ACHN (cell line): ENCODE measurements around the gene PARG.
"Not testable (repeated sequence)": the region's sequence is repeated elsewhere in the genome, so short reads cannot be mapped to it uniquely, and the experiment has no call there.

ENCODE experiments used
- DNase-seq: peaks from one replicate; pipeline ENCODE4 v3.0.0-alpha.2; 2015
- in situ Hi-C: cut with HindIII; loops from 2 replicates; pipeline ENCODE4 v1.10.0; 2017; ENCODE audit warnings: low sequenced_read_pairs, low pct_ligation_motif_present, low pct_unique_long_range_greater_than_20kb

PARG gene

GRCh38 chr10:49837051-49837478, 104.8 kb downstream of the PARG start:
- in situ Hi-C loops, result no loop called here

GRCh38 chr10:49834976-49835375, 106.9 kb downstream of the PARG start:
- in situ Hi-C loops, result no loop called here

More at GRCh38 chr10:49837051-49837478, 104.8 kb downstream of the PARG start:
- DNase-seq, result peak; percentile 93

GRCh38 chr10:49834201-49834600, 107.6 kb downstream of the PARG start:
- DNase-seq, result no peak
- in situ Hi-C loops, result no loop called here

More at GRCh38 chr10:49834976-49835375, 106.9 kb downstream of the PARG start:
- no peak for DNase-seq

DNA sequence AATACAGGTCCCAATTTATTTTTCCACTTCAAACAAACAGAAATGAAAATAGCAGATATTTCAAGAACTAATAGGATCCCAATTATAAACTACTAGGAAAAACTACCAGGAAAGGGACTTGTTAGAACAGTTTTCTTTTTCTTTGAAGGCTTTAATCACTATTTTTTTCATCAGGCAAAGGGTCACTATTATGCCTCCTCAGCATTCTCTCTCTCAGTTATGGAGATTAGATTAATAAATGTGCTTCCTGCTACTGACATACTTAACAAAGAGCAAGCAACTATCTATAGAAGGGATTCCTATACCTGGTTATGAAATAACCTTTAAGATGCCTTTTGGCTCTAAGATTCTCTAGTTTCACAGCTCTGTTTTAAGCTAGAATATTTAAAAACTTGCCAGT, 108.7 kb downstream of the PARG start:
- in situ Hi-C loops, result no loop called here
- no peak for DNase-seq

DNA sequence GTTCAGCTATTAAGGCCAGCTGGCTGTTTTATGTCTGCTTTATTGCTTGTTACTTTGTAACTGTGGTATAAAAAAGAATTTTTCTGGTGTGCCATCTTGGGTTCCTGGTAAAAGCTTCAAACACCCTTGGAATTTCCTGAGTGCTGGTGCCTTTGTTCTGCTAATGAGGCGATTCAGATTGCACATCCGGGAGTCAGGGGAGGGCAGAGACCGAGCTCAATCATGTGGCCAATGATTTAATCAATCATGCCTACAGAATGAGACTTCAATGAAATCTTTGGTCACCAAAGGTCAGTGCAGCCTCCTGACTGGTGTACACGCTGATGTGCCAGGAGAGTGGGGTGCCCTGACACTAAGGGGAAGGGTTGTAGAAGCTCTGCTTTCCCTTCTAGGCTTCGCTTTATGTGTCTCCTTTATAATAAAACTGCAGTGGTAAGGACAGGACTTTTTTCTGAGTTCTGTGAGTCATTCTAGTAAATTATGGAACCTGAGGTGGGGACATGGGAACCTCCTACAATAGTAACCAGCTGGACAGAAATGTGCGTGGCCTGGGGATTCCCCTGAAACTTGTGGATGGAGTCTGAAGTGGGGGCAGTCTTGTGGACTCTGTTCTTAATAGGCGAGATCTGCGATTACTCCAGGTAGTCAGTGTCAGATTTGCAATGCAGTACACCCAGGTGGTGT, 110.3 kb downstream of the PARG start:
- DNase-seq, result peak; percentile 50
- in situ Hi-C loops, result no loop called here

- DNase-seq, result no peak
- in situ Hi-C loops, result no loop called here
These were observed 111.0 kb downstream of the PARG start for GRCh38 chr10:49830846-49831245.

DNA sequence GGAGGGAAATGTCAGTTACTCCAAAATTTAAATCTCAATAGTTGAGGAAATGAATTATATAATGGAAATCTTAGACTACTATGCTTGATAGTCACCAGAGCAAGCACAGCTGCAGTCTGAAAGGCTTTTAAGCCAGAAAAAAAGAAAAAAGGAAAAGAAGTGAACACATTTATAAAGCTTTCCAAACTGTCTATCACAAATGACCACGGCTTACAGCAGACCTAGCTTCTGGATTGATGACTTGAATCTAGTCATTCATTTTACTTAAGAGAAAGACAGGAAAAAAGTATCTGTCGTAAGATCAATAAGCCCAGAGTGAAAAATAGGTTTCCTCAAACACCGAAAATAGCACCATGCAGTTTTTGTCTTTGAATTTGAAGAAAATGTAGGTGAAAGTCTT, 111.8 kb downstream of the PARG start:
- no peak for DNase-seq
- in situ Hi-C loops, result no loop called here

GRCh38 chr10:49827297-49827696, 114.5 kb downstream of the PARG start:
- in situ Hi-C loops, result no loop called here
- no peak for DNase-seq

DNA sequence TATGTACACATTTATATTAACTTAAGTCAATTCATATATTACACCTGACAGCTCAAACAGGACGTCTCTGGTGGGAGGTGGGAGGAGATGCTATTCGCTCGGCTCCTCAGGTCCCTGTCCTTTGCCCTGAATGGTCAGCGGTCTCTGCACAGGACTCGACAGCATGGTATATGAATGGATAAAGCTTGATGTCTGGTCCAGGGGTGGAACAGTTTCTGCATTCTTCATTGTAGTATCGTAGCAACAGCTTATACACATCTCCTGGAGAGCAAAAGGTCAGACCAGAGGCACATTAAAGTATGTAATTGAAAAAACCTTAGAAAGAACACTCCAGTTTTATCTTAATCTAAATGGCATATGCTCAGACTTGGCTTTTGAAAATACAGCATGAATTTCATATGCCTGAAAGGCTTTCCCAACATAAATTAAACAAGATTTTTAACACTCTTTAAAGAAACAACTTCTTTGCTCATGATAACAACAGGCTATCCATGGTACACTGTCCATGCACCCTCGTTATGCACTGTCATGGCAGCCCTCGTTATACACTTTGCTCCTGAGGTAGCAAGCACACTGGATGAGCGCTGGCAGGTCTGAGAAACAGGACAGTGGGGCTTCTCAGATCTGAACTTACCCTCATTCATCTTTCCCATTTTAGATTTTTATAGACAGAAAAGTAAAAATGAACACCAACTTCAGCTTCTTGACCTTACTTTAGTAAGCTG, 122.4 kb downstream of the PARG start:
- no peak for DNase-seq
- in situ Hi-C loops, result no loop called here

GRCh38 chr10:49817845-49818244, 124.0 kb downstream of the PARG start:
- in situ Hi-C loops, result no loop called here
- no peak for DNase-seq

DNA sequence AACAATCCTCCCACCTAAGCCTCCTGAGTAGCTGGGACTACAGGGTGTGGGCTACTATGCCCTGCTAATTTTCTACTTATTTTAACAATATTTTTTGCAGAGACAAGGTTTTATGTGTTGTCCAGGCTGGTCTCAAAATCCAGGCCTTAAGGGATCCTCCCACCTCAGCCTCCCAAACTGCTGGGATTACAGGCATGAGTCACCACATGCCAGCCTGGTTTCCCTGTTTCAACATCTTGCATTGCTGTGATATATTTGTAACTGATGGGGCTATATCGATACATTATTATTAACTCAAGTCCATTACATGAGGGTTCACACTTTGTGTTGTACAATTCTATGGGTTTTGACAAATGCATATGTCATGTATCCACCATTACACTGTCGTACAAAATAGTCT, 137.8 kb downstream of the PARG start:
- DNase-seq, result no peak
- in situ Hi-C loops, result no loop called here

- no peak for DNase-seq
- in situ Hi-C loops, result no loop called here
These were observed 143.6 kb downstream of the PARG start for GRCh38 chr10:49798275-49798674.

GRCh38 chr10:49791100-49791499, 150.7 kb downstream of the PARG start:
- in situ Hi-C loops, result no loop called here
- DNase-seq, result no peak

GRCh38 chr10:49784681-49785080, 157.1 kb downstream of the PARG start:
- DNase-seq, result no peak
- in situ Hi-C loops, result no loop called here

DNA sequence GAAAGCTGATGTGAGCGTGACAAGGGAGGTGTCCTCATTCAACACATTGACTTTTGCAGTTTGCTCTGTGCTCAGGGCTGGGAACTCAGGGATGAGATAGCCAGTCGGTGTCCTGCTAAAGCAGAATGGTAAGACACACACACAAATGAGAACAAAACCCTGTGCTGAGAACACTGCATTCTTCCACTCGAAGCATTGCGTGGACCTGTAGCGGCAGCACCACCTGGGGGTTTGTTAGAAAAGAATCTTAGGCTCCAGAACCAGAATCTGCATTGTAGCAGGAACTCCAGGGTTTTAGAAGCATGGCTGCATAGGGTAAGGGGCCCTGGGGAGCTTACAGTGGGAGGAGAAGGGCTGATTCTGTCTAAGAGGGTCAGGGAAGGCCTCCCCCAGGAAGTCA, 158.2 kb downstream of the PARG start:
- DNase-seq, result peak; percentile 7
- in situ Hi-C loops, result no loop called here

DNA sequence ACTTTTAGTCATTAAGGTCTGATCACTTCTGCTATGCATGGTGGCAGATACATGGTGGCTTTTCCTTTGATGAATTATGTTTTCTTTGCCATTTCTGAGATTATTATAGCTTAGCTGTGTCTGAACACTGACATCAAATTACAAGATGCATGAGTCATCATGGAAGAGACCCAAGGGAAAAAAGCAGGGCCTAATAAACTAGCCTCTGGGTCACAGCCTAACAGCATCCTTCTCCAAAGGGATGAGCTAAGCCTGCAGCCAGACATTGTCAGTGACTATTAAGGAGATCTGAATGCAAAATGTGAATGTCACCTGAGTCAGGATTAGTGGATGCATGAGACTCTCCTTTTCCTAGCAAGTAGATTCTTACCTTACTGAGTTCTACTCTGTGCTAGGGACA, 160.6 kb downstream of the PARG start:
- in situ Hi-C loops, result no loop called here
- DNase-seq, result no peak

- in situ Hi-C loops, result no loop called here
- DNase-seq, result no peak
These were observed 163.6 kb downstream of the PARG start for GRCh38 chr10:49778197-49778596.

GRCh38 chr10:49776851-49777250, 165.0 kb downstream of the PARG start:
- in situ Hi-C loops, result no loop called here
- no peak for DNase-seq

DNA sequence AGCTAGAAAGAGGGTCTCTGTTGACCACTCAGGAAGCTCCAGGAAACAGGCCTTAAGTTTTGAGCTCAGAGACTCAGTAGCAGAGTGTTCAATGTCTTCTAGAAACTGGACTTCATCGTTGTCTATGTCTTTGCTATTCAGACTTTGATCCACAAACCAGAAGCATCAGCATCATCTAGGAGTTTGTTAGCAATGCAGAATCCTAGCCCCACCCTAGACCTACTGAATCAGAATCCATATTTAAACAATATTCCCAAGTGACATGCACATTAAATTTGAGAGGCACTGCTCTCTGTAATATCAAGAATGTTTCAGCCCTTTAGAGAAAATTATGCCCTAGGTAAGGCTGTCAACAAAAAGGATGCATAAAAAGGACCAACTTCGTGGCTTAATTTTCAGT, 166.8 kb downstream of the PARG start:
- no peak for DNase-seq
- in situ Hi-C loops, result no loop called here

DNA sequence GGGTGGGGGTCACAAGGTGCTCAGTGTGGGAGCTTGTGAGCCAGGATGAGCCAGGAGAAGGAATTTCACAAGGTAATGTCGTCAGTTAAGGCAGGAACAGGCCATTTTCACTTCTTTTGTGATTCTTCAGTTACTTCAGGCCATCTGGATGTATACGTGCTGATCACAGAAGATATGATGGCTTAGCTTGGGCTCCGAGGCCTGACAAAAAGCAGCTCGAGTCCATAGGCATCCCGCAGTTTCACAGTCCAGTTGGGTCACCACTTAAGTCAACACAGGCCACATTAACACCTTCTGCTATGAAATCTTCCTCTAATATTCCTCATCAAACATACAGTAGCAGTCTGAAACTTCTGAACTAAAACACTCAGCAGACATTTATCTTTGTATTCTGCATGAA, 168.9 kb downstream of the PARG start:
- in situ Hi-C loops, DNase-seq: not testable (repeated sequence)
